ENCODE measurements around the gene SH3TC2.
"Not testable (repeated sequence)": the region's sequence is repeated elsewhere in the genome, so short reads cannot be mapped to it uniquely, and the experiment has no call there.

SH3TC2 gene

GRCh38 chr5:149089796-149090195, 26.9 kb upstream of the SH3TC2 start:
- TF ChIP-seq CTCF (conservative IDR thresholded peaks at IDR 0.05; ENCODE audit: low read length), result no peak
- H3K4me3 ChIP-seq (ENCODE audit: low read length), result no peak overlapping the region
- no peak for DNase-seq (ENCODE audit: low read depth)

GRCh38 chr5:149088686-149089085, 25.8 kb upstream of the SH3TC2 start:
- no peak for TF ChIP-seq CTCF (conservative IDR thresholded peaks at IDR 0.05; ENCODE audit: low read length)
- H3K4me3 ChIP-seq (ENCODE audit: low read length), result no peak overlapping the region
- DNase-seq (ENCODE audit: low read depth), result no peak

GRCh38 chr5:149083846-149084245, 21.0 kb upstream of the SH3TC2 start:
- no peak for DNase-seq (ENCODE audit: low read depth)
- TF ChIP-seq CTCF (conservative IDR thresholded peaks at IDR 0.05; ENCODE audit: low read length), result no peak
- H3K4me3 ChIP-seq (ENCODE audit: low read length), result no peak overlapping the region

- no peak overlapping the region for H3K4me3 ChIP-seq (ENCODE audit: low read length)
- no peak for TF ChIP-seq CTCF (conservative IDR thresholded peaks at IDR 0.05; ENCODE audit: low read length)
- DNase-seq (ENCODE audit: low read depth), result no peak
Measured at GRCh38 chr5:149082271-149082670, 19.4 kb upstream of the SH3TC2 start.

GRCh38 chr5:149080294-149080693, 17.4 kb upstream of the SH3TC2 start:
- DNase-seq (ENCODE audit: low read depth), result no peak
- no peak for TF ChIP-seq CTCF (conservative IDR thresholded peaks at IDR 0.05; ENCODE audit: low read length)
- H3K4me3 ChIP-seq (ENCODE audit: low read length), result no peak overlapping the region

GRCh38 chr5:149079883-149080282, 17.0 kb upstream of the SH3TC2 start:
- no peak for DNase-seq (ENCODE audit: low read depth)
- H3K4me3 ChIP-seq (ENCODE audit: low read length), result no peak overlapping the region
- no peak for TF ChIP-seq CTCF (conservative IDR thresholded peaks at IDR 0.05; ENCODE audit: low read length)

GRCh38 chr5:149074071-149074470, 11.2 kb upstream of the SH3TC2 start:
- H3K4me3 ChIP-seq (ENCODE audit: low read length); DNase-seq (ENCODE audit: low read depth): not testable (repeated sequence)

- H3K4me3 ChIP-seq (ENCODE audit: low read length), result no peak overlapping the region
- DNase-seq (ENCODE audit: low read depth), result no peak
- TF ChIP-seq CTCF (conservative IDR thresholded peaks at IDR 0.05; ENCODE audit: low read length), result no peak
Measured at GRCh38 chr5:149073213-149073612, 10.4 kb upstream of the SH3TC2 start.

All from AG10803 (cell line).